Fibroblast of mammary gland (primary cell): ENCODE data around the gene RHOT2.

ENCODE experiments used
- DNase-seq: peaks from one replicate; pipeline ENCODE4 v3.0.0-alpha.2; 2010; ENCODE audit warnings: low read depth
- H3K4me3 ChIP-seq: 2 replicates; pipeline ENCODE4 v1.5.1; 2011; ENCODE audit warnings: low read depth, mild to moderate bottlenecking, low read length, moderate library complexity; ENCODE audit not compliant: control insufficient read depth
- TF ChIP-seq, protein P1 (sequence below): conservative IDR thresholded peaks from 2 replicates; pipeline ENCODE4 v1.5.1; 2011; ENCODE audit warnings: low read depth, low read length, inconsistent platforms; ENCODE audit not compliant: control insufficient read depth, insufficient read depth

The RHOT2 gene

GRCh38 chr16:667780-668518, at the start of gene RHOT2:
TSS of gene RHOT2 (plus strand) at chr16:668132. CDS start at chr16:668200, 68 bp downstream.
- TF ChIP-seq, protein P1, sequence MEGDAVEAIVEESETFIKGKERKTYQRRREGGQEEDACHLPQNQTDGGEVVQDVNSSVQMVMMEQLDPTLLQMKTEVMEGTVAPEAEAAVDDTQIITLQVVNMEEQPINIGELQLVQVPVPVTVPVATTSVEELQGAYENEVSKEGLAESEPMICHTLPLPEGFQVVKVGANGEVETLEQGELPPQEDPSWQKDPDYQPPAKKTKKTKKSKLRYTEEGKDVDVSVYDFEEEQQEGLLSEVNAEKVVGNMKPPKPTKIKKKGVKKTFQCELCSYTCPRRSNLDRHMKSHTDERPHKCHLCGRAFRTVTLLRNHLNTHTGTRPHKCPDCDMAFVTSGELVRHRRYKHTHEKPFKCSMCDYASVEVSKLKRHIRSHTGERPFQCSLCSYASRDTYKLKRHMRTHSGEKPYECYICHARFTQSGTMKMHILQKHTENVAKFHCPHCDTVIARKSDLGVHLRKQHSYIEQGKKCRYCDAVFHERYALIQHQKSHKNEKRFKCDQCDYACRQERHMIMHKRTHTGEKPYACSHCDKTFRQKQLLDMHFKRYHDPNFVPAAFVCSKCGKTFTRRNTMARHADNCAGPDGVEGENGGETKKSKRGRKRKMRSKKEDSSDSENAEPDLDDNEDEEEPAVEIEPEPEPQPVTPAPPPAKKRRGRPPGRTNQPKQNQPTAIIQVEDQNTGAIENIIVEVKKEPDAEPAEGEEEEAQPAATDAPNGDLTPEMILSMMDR: no peak
- peak; percentile 85 for DNase-seq
- peak within 1 kb of the TSS; percentile 73 for H3K4me3 ChIP-seq

DNA sequence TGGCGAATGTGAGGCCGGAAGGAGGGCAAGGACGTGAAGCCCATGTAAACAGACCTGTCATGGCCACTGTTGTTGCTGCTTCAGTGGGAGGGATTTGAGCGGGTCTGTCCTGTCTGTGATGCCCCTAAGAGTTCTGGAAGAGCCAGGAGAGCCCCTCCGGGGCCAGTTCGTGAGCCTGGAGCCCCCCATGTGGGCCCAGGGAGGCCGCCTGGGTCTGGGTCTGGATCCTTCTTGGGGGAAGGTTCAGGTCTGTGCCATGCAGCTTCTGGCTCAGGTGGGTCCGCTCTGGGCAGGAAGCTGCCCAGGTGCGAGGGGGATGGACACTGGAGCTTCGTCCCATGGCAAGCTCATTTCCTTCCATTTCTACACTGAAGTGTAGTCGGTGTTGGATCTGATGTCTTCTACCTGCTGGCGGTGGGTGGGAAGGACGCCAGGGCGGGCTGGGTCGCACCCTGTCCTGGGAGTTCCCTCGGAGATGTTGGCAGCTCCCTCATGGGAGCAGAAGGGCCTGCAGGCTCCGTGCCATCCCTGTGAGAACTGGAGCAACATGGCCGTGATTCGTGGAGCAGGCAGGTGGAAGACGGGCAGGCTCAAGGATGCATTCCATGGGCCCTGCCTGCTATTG, 48.3 kb upstream of the RHOT2 start:
- TF ChIP-seq, protein P1: no peak
- DNase-seq: no peak
- no peak overlapping the region for H3K4me3 ChIP-seq

- no peak overlapping the region for H3K4me3 ChIP-seq
Observed at GRCh38 chr16:620700-621525, 47.0 kb upstream of the RHOT2 start.

DNA sequence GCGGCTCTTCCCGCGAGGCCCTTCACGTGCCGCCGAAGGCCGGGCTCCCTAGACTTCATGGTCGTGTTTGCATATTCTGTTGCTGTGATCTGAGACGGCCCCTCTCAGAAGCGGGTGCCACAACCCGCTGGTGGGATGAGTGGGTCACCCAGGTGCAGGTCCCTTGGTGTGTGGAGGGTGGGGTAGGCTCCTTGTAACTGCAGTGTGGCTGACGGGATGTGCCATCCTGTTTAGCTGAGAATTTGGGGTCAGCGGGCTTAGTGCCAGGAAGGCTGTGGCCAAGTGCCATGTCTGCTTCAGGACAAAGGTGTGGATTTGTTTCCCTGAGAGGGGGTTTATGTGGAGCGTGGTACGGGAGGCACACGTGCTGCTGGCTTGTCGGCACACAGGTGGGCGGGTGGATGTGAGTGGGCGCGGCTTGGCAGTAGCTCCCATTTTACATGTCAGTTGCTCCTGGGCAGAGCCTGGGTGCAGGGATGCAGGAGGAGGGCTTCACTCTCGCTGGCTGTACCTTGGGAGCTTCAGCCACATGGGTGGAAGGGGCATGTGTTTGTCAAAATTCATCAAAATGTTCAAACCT, 46.3 kb upstream of the RHOT2 start:
- DNase-seq: peak; percentile 33
- H3K4me3 ChIP-seq: no peak overlapping the region
- TF ChIP-seq, protein P1: no peak

More at GRCh38 chr16:620700-621525, 47.0 kb upstream of the RHOT2 start:
- TF ChIP-seq, protein P1: no peak
- DNase-seq: no peak

GRCh38 chr16:622920-623280, 45.0 kb upstream of the RHOT2 start:
- TF ChIP-seq, protein P1: no peak
- H3K4me3 ChIP-seq: no peak overlapping the region
- no peak for DNase-seq

- TF ChIP-seq, protein P1: no peak
- DNase-seq: no peak
- H3K4me3 ChIP-seq: no peak overlapping the region
Observed at GRCh38 chr16:624526-625070, 43.3 kb upstream of the RHOT2 start.
